ENCODE results near the gene DENND1A.

DNA sequence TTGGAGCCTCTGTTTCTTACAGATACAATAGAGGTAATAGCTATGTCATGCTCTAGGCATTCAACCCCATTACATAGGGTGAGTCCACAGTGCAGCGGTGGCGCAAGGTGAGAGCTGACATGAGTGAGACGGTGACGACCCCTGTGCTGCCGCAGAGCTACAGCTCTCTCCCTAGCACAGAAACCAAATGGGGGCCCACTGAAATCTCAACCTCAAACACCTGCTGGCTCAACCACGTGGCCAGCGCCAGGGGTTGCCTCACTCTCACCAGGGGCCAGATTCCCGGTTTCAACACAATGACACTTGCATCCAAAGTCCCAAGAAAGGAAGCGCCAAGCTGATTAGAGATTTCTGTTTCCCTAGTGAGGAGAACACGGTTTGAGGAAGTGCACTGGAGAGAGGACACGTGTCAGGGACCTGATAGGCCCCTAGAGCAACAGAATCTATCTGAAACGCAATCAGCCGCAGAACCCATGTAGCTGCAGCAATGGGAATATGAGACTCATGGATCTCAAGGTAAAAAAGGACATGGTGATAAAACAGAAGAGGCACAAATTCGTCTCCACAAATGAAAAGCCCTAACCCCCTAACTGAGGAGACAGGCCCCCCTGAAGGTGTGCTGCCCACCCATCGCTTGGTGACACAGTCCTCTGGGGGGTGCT lies 459.7 kb downstream of the DENND1A start:
- TF ChIP-seq, protein P1, sequence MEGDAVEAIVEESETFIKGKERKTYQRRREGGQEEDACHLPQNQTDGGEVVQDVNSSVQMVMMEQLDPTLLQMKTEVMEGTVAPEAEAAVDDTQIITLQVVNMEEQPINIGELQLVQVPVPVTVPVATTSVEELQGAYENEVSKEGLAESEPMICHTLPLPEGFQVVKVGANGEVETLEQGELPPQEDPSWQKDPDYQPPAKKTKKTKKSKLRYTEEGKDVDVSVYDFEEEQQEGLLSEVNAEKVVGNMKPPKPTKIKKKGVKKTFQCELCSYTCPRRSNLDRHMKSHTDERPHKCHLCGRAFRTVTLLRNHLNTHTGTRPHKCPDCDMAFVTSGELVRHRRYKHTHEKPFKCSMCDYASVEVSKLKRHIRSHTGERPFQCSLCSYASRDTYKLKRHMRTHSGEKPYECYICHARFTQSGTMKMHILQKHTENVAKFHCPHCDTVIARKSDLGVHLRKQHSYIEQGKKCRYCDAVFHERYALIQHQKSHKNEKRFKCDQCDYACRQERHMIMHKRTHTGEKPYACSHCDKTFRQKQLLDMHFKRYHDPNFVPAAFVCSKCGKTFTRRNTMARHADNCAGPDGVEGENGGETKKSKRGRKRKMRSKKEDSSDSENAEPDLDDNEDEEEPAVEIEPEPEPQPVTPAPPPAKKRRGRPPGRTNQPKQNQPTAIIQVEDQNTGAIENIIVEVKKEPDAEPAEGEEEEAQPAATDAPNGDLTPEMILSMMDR (IDR thresholded peaks at IDR 0.05) = no peak
- TF ChIP-seq POLR2A (IDR thresholded peaks at IDR 0.05) = no peak
